GM23338 (cell line): ENCODE measurements around the gene STK11IP. TPM values are rescaled to one million over a fixed set of nuclear protein-coding genes. Genes with fewer than 3 reads are reported as not detected.

Source experiments
- ATAC-seq: fragments of 200-7000 bp; cut with Tn5 transposase; 3 replicates; pipeline ENCODE4 v1.9.1; 2020
- DNase-seq: peaks from one replicate; pipeline ENCODE4 v3.0.0-alpha.2; 2015; ENCODE audit warnings: low spot score
- H2AFZ ChIP-seq: fragments of 200-600 bp; sonication (generic); 2 replicates; pipeline ENCODE4 v1.8.0; 2016; ENCODE audit warnings: antibody characterized with exemption, mild to moderate bottlenecking, moderate library complexity
- H3F3A ChIP-seq: fragments of 200-600 bp; sonication (generic); replicated peaks from 2 replicates; pipeline ENCODE4 v1.8.0; 2017; ENCODE audit warnings: antibody characterized with exemption, mixed run types, low read depth
- H3K27ac ChIP-seq: fragments of 200-600 bp; sonication (generic); 2 replicates; pipeline ENCODE4 v1.6.1; 2016; ENCODE audit warnings: low read depth
- H3K27me3 ChIP-seq: fragments of 200-600 bp; sonication (generic); 2 replicates; pipeline ENCODE4 v1.8.0; 2016; ENCODE audit warnings: mild to moderate bottlenecking, mixed run types, moderate library complexity; ENCODE audit not compliant: insufficient read depth
- H3K36me3 ChIP-seq: fragments of 200-600 bp; sonication (generic); 2 replicates; pipeline ENCODE4 v1.8.0; 2016; ENCODE audit warnings: mild to moderate bottlenecking; ENCODE audit not compliant: insufficient read depth
- H3K4me1 ChIP-seq: fragments of 200-600 bp; sonication (generic); 2 replicates; pipeline ENCODE4 v1.8.0; 2016; ENCODE audit warnings: mild to moderate bottlenecking, moderate library complexity; ENCODE audit not compliant: insufficient read depth
- H3K4me2 ChIP-seq: fragments of 200-600 bp; sonication (generic); 2 replicates; pipeline ENCODE4 v1.7.1; 2017; ENCODE audit warnings: mixed run types
- H3K4me3 ChIP-seq: fragments of 200-600 bp; sonication (generic); 2 replicates; pipeline ENCODE4 v1.6.1; 2016; ENCODE audit warnings: mixed run types
- H3K79me2 ChIP-seq: fragments of 200-600 bp; sonication (generic); replicated peaks from 2 replicates; pipeline ENCODE4 v1.8.0; 2017; ENCODE audit warnings: mild to moderate bottlenecking; ENCODE audit not compliant: insufficient read depth
- H3K9me2 ChIP-seq: fragments of 200-600 bp; sonication (generic); 2 replicates; pipeline ENCODE4 v1.8.0; 2017; ENCODE audit not compliant: insufficient read depth
- H4K20me1 ChIP-seq: fragments of 200-600 bp; sonication (generic); replicated peaks from 2 replicates; pipeline ENCODE4 v1.8.0; 2017; ENCODE audit warnings: mild to moderate bottlenecking; ENCODE audit not compliant: insufficient read depth
- H3K27ac Mint-ChIP-seq: 2 replicates; pipeline ENCODE4 v1.8.0; 2020; ENCODE audit warnings: inconsistent platforms, mild to moderate bottlenecking, moderate library complexity, mixed read lengths
- H3K27me3 Mint-ChIP-seq: 3 replicates; pipeline ENCODE4 v1.8.0; 2022; ENCODE audit warnings: low read depth, mild to moderate bottlenecking, moderate library complexity, mixed read lengths, inconsistent platforms; ENCODE audit not compliant: insufficient read depth, poor library complexity
- H3K36me3 Mint-ChIP-seq: 3 replicates; pipeline ENCODE4 v1.8.0; 2021; ENCODE audit warnings: low read depth, mild to moderate bottlenecking, inconsistent platforms, moderate library complexity, mixed read lengths
- H3K4me1 Mint-ChIP-seq: 3 replicates; pipeline ENCODE4 v1.8.0; 2020; ENCODE audit warnings: mild to moderate bottlenecking, inconsistent platforms, mixed read lengths
- H3K4me3 Mint-ChIP-seq: 3 replicates; pipeline ENCODE4 v1.8.0; 2021; ENCODE audit warnings: moderate library complexity, mild to moderate bottlenecking, inconsistent platforms, mixed read lengths
- H3K9me3 Mint-ChIP-seq: 3 replicates; pipeline ENCODE4 v1.8.0; 2020; ENCODE audit warnings: moderate library complexity, mild to moderate bottlenecking, inconsistent platforms, mixed read lengths
- CREB1 ChIP-seq: fragments of 250-450 bp; sonication (Bioruptor Pico); IDR thresholded peaks from 2 replicates; pipeline ENCODE4 v1.5.0; 2020; ENCODE audit warnings: low read depth, mild to moderate bottlenecking, moderate library complexity
- CTCF ChIP-seq, 2 experiments: fragments of 200-600 bp in 1 of 2; sonication (generic) in 1 of 2; conservative IDR thresholded peaks; 2 replicates each; pipeline versions ENCODE4 v1.5.1 to v1.6.1; 2016 to 2017; ENCODE audit warnings: antibody characterized with exemption in 2 of 2, low read depth in 2 of 2, mild to moderate bottlenecking in 2 of 2, moderate library complexity in 1 of 2
- EZH2 ChIP-seq: fragments of 200-600 bp; sonication (generic); IDR thresholded peaks from one replicate; pipeline ENCODE4 v1.8.0; 2017; ENCODE audit warnings: antibody characterized with exemption, mild to moderate bottlenecking, low read depth; ENCODE audit not compliant: unreplicated experiment
- JUNB ChIP-seq: IDR thresholded peaks from one replicate; pipeline ENCODE4 v1.6.1; 2016; ENCODE audit warnings: antibody characterized with exemption; ENCODE audit not compliant: unreplicated experiment
- NANOG ChIP-seq: IDR thresholded peaks from 2 replicates; pipeline ENCODE4 v1.6.1; 2016; ENCODE audit warnings: antibody characterized with exemption, borderline replicate concordance
- STAT1 ChIP-seq: IDR thresholded peaks from one replicate; pipeline ENCODE4 v1.6.1; 2016; ENCODE audit warnings: antibody characterized with exemption; ENCODE audit not compliant: unreplicated experiment
- ZNF114 ChIP-seq: fragments of 250-450 bp; sonication (Bioruptor Pico); IDR thresholded peaks from 2 replicates; pipeline ENCODE4 v1.5.0; 2020; ENCODE audit warnings: mild to moderate bottlenecking, moderate library complexity
- ZNF331 ChIP-seq: fragments of 250-450 bp; sonication (Bioruptor Pico); IDR thresholded peaks from 2 replicates; pipeline ENCODE4 v1.5.0; 2020; ENCODE audit warnings: low read depth, mild to moderate bottlenecking, moderate library complexity
- polyA plus RNA-seq: library from polyadenylated mRNA; unstranded; fragments of >200 nt; fragmentation: Nextera tagmentation; extraction: Ambion mirVana; gene quantifications from 2 replicates; pipeline ENCODE4 v1.2.1, GENCODE V29; 2016
- total RNA-seq: library from RNA; depleted of rRNA; stranded (reverse); fragments of >200 nt; shearing (Covaris generic); gene quantifications from 2 replicates; pipeline ENCODE4 v1.2.3, GENCODE V29; 2014
- TF ChIP-seq, protein P1 (sequence below): IDR thresholded peaks from 2 replicates; pipeline ENCODE4 v1.6.1; 2016; ENCODE audit warnings: antibody characterized with exemption
- TF ChIP-seq, protein P2 (sequence below): fragments of 250-450 bp; sonication (Bioruptor Pico); IDR thresholded peaks from 2 replicates; pipeline ENCODE4 v1.5.0; 2020; ENCODE audit warnings: mild to moderate bottlenecking, moderate library complexity

The STK11IP gene
- total and polyA plus RNA-seq, 2 experiments from 2014 or later = 16.6 to 28.1 TPM

DNA sequence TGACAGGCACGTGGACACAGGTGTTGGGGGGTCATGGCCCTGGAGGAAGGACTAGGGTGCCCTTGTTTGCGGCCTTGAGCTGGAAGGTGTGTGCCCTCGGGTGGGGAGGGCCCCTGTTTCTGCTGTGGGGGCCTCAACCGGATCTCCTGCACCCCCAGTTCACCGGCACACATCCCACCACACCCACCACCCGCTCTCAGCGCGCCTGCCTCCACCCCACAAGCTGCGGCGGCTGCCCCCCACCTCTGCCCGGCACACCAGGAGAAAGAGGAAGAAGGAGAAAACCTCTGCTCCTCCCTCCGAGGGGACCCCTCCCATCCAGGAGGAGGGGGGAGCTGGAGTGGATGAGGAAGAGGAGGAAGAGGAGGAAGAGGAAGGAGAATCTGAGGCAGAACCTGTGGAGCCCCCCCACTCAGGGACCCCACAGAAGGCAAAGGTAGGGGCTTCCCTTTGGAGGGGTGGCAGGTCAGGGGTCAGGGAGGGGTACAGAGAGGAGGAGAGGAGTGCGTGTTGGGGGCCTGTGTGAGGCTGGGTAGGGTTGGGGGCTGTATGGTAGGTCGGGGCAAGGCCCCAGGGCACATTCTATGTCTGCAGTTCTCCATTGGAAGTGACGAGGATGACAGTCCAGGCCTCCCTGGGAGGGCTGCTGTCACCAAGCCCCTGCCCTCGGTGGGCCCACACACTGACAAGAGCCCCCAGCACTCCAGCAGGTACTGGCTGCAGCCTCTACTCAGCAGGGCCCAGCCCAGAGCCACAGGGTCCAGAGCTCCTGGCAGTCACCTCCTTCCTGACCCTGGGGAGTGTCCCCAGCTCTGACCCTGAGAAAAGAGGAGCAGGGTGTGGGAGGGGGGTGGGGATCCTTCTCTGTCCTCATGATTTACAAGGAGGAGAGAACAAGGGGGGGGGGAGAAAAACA lies 31.6 kb downstream of the STK11IP start (continued):
- TF ChIP-seq CTCF (conservative IDR thresholded peaks at IDR 0.05; ENCODE audit: low read depth in 2 of 2) (no peak), ZNF331 (CRISPR knock-in tag) (no peak)

DNA sequence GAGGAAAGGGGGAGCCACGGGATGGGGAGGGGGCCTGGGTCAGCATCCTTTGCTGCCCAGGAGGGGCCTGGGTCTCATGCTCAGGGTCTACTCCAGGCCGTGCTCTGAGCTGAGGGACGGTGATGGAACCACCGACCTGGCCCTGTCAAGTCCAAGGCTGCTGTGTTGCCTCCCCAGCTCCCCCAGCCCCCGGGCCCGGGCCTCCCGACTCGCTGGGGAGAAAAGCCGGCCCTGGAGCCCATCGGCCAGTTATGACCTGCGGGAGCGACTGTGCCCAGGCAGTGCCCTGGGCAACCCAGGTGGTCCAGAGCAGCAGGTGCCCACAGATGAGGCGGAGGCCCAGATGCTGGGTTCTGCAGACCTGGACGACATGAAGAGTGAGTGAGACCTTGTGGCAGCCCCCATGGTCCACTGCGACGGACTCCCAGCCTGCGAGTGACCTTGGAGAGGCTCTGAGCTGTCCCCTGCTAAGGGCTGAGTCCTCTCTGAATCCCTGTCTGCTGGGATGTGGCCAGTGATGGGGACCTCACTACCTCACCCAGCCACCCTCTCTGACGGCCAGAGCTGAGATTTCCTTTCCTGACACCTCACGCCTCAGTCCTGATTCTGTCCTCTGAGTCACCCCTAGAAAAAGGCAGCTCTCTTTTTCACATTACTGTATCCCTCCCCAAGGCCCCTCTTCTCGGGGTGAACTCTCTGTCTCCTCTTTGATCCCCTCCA lies 32.5 kb downstream of the STK11IP start:
- no peaks in the 10 kb centered on the region for H4K20me1 ChIP-seq
- Mint-ChIP-seq H3K27me3 (peaks cover 16% of the 10 kb centered on the region), H3K4me1 (peaks cover 10% of the 10 kb centered on the region; the same call in 1 of the 3 replicates), H3K4me3 (no peak overlapping the region; the same call in 2 of the 3 replicates), H3K36me3 (peaks cover 2% of the 10 kb centered on the region; the same call in 1 of the 3 replicates), H3K9me3 (no peaks in the 10 kb centered on the region; the same call in 1 of the 3 replicates), H3K27ac (peak overlapping the region; percentile 56; the same call in 1 of the 2 replicates)
- 0 out of 2 replicates have a peak, but pooled peaks cover 5% of the 10 kb centered on the region for H3F3A ChIP-seq
- H3K4me2 ChIP-seq = no peak overlapping the region
- no peak overlapping the region for H2AFZ ChIP-seq
- H3K79me2 ChIP-seq = no peaks in the 10 kb centered on the region
- DNase-seq = no peak
- ATAC-seq = no peak
- H3K27me3 ChIP-seq = peaks cover 6% of the 10 kb centered on the region; the same call in 1 of the 2 replicates
- H3K4me3 ChIP-seq = no peak overlapping the region
- H3K9me2 ChIP-seq = no peaks in the 10 kb centered on the region
- no peak overlapping the region for H3K27ac ChIP-seq
- no peaks in the 10 kb centered on the region for H3K36me3 ChIP-seq
- peaks cover 4% of the 10 kb centered on the region for H3K4me1 ChIP-seq
- TF ChIP-seq NANOG = no peak
- no peak for TF ChIP-seq STAT1
- TF ChIP-seq, protein P1, sequence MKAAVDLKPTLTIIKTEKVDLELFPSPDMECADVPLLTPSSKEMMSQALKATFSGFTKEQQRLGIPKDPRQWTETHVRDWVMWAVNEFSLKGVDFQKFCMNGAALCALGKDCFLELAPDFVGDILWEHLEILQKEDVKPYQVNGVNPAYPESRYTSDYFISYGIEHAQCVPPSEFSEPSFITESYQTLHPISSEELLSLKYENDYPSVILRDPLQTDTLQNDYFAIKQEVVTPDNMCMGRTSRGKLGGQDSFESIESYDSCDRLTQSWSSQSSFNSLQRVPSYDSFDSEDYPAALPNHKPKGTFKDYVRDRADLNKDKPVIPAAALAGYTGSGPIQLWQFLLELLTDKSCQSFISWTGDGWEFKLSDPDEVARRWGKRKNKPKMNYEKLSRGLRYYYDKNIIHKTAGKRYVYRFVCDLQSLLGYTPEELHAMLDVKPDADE = no peak
- no peak for TF ChIP-seq JUNB
- TF ChIP-seq, protein P2, sequence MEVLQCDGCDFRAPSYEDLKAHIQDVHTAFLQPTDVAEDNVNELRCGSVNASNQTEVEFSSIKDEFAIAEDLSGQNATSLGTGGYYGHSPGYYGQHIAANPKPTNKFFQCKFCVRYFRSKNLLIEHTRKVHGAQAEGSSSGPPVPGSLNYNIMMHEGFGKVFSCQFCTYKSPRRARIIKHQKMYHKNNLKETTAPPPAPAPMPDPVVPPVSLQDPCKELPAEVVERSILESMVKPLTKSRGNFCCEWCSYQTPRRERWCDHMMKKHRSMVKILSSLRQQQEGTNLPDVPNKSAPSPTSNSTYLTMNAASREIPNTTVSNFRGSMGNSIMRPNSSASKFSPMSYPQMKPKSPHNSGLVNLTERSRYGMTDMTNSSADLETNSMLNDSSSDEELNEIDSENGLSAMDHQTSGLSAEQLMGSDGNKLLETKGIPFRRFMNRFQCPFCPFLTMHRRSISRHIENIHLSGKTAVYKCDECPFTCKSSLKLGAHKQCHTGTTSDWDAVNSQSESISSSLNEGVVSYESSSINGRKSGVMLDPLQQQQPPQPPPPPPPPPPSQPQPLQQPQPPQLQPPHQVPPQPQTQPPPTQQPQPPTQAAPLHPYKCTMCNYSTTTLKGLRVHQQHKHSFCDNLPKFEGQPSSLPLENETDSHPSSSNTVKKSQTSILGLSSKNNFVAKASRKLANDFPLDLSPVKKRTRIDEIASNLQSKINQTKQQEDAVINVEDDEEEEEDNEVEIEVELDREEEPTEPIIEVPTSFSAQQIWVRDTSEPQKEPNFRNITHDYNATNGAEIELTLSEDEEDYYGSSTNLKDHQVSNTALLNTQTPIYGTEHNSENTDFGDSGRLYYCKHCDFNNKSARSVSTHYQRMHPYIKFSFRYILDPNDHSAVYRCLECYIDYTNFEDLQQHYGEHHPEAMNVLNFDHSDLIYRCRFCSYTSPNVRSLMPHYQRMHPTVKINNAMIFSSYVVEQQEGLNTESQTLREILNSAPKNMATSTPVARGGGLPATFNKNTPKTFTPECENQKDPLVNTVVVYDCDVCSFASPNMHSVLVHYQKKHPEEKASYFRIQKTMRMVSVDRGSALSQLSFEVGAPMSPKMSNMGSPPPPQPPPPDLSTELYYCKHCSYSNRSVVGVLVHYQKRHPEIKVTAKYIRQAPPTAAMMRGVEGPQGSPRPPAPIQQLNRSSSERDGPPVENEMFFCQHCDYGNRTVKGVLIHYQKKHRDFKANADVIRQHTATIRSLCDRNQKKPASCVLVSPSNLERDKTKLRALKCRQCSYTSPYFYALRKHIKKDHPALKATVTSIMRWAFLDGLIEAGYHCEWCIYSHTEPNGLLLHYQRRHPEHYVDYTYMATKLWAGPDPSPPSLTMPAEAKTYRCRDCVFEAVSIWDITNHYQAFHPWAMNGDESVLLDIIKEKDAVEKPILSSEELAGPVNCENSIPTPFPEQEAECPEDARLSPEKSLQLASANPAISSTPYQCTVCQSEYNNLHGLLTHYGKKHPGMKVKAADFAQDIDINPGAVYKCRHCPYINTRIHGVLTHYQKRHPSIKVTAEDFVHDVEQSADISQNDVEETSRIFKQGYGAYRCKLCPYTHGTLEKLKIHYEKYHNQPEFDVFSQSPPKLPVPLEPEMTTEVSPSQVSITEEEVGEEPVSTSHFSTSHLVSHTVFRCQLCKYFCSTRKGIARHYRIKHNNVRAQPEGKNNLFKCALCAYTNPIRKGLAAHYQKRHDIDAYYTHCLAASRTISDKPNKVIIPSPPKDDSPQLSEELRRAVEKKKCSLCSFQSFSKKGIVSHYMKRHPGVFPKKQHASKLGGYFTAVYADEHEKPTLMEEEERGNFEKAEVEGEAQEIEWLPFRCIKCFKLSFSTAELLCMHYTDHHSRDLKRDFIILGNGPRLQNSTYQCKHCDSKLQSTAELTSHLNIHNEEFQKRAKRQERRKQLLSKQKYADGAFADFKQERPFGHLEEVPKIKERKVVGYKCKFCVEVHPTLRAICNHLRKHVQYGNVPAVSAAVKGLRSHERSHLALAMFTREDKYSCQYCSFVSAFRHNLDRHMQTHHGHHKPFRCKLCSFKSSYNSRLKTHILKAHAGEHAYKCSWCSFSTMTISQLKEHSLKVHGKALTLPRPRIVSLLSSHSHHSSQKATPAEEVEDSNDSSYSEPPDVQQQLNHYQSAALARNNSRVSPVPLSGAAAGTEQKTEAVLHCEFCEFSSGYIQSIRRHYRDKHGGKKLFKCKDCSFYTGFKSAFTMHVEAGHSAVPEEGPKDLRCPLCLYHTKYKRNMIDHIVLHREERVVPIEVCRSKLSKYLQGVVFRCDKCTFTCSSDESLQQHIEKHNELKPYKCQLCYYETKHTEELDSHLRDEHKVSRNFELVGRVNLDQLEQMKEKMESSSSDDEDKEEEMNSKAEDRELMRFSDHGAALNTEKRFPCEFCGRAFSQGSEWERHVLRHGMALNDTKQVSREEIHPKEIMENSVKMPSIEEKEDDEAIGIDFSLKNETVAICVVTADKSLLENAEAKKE = no peak
- TF ChIP-seq ZNF114 (CRISPR knock-in tag) = no peak
- TF ChIP-seq CTCF (conservative IDR thresholded peaks at IDR 0.05; ENCODE audit: low read depth in 2 of 2) = no peak
- TF ChIP-seq CREB1 (CRISPR knock-in tag) = no peak
- no peak for TF ChIP-seq ZNF331 (CRISPR knock-in tag)
- no peak for TF ChIP-seq EZH2
